HG03442 (cell line): ENCODE results near the gene MYH13.

Experiments used
- ATAC-seq: cut with Tn5 transposase; IDR thresholded peaks from one replicate; pipeline ENCODE4 v1.9.1; 2021; ENCODE audit warnings: mild to moderate bottlenecking, moderate library complexity; ENCODE audit not compliant: unreplicated experiment

MYH13 gene

GRCh38 chr17:10262451-10262850 lies 110.4 kb downstream of the MYH13 start:
- no peak for ATAC-seq

- no peak for ATAC-seq
These were observed 111.7 kb downstream of the MYH13 start for GRCh38 chr17:10261098-10261497.

- peak; percentile 93 for ATAC-seq
These were observed 121.4 kb downstream of the MYH13 start for GRCh38 chr17:10251212-10251948.
